HepG2 (cell line): Measurements from ENCODE around the gene AASDHPPT. TPM values are rescaled to one million over a fixed set of nuclear protein-coding genes. Genes with fewer than 3 reads are reported as not detected.
A peak's percentile ranks its signal among the peaks of the same experiment; 100 is the strongest.

Experiments
- ADNP ChIP-seq: sonication (generic); formaldehyde crosslinking; IDR thresholded peaks from 2 replicates; pipeline ENCODE4 v1.4.0; 2020; ENCODE audit warnings: missing genetic modification reagents
- BCL3 ChIP-seq: sonication (generic); formaldehyde crosslinking; IDR thresholded peaks from 2 replicates; pipeline ENCODE4 v1.5.1; 2020; ENCODE audit warnings: mild to moderate bottlenecking, missing genetic modification reagents, moderate library complexity
- EP300 ChIP-seq, 3 experiments: sonication (generic) in 1 of 3; formaldehyde crosslinking in 1 of 3; IDR thresholded peaks; 2 replicates each; pipeline versions ENCODE4 v1.5.1 to v1.6.1; 2011 to 2020; ENCODE audit warnings: low read depth in 2 of 3, low read length in 2 of 3, borderline replicate concordance in 1 of 3, improper control_type of control experiment in 1 of 3, mild to moderate bottlenecking in 1 of 3, missing genetic modification reagents in 1 of 3, moderate library complexity in 1 of 3
- HNRNPH1 ChIP-seq: fragments of 200-400 bp; formaldehyde crosslinking; optimal IDR thresholded peaks from 2 replicates; pipeline ENCODE3; 2017; ENCODE audit warnings: mild to moderate bottlenecking, low read depth, low read length
- JUN ChIP-seq: sonication (generic); formaldehyde crosslinking; IDR thresholded peaks from 2 replicates; pipeline ENCODE4 v1.4.0; 2020; ENCODE audit warnings: mild to moderate bottlenecking, missing genetic modification reagents
- JUND ChIP-seq: sonication (generic); formaldehyde crosslinking; IDR thresholded peaks from 2 replicates; pipeline ENCODE4 v1.8.0; 2022; ENCODE audit warnings: mild to moderate bottlenecking, missing genetic modification reagents
- KLF6 ChIP-seq: IDR thresholded peaks from 2 replicates; pipeline ENCODE4 v1.8.0; 2016; ENCODE audit warnings: missing biosample characterization, missing genetic modification reagents
- MTERF4 ChIP-seq: sonication (generic); formaldehyde crosslinking; IDR thresholded peaks from 2 replicates; pipeline ENCODE4 v1.8.0; 2023; ENCODE audit warnings: mild to moderate bottlenecking, missing genetic modification reagents
- SIX4 ChIP-seq: sonication (generic); formaldehyde crosslinking; IDR thresholded peaks from 2 replicates; pipeline ENCODE4 v1.4.0; 2020; ENCODE audit warnings: missing genetic modification reagents
- TFAP4 ChIP-seq: sonication (generic); IDR thresholded peaks from 2 replicates; pipeline ENCODE4 v1.6.1; 2016; ENCODE audit warnings: low read depth, borderline replicate concordance
- XRCC5 ChIP-seq: fragments of 200-400 bp; formaldehyde crosslinking; optimal IDR thresholded peaks from 2 replicates; pipeline ENCODE3; 2017; ENCODE audit warnings: mild to moderate bottlenecking, low read length
- ZNF280D ChIP-seq: sonication (generic); formaldehyde crosslinking; IDR thresholded peaks from 2 replicates; pipeline ENCODE4 v1.5.1; 2020; ENCODE audit warnings: mild to moderate bottlenecking, missing genetic modification reagents
- ZNF331 ChIP-seq: sonication (generic); formaldehyde crosslinking; IDR thresholded peaks from 2 replicates; pipeline ENCODE4 v1.4.0; 2020; ENCODE audit warnings: missing genetic modification reagents
- ZNF549 ChIP-seq: sonication (generic); formaldehyde crosslinking; IDR thresholded peaks from 2 replicates; pipeline ENCODE4 v1.5.0; 2020; ENCODE audit warnings: missing genetic modification reagents
- ZNF557 ChIP-seq: sonication (generic); formaldehyde crosslinking; IDR thresholded peaks from 2 replicates; pipeline ENCODE4 v1.4.0; 2020; ENCODE audit warnings: missing genetic modification reagents
- ZNF678 ChIP-seq: sonication (generic); formaldehyde crosslinking; IDR thresholded peaks from 2 replicates; pipeline ENCODE4 v1.4.0; 2020; ENCODE audit warnings: mild to moderate bottlenecking, missing genetic modification reagents
- ZNF687 ChIP-seq: sonication (generic); formaldehyde crosslinking; IDR thresholded peaks from 2 replicates; pipeline ENCODE4 v1.5.1; 2020; ENCODE audit warnings: mild to moderate bottlenecking, missing genetic modification reagents, moderate library complexity
- ZSCAN21 ChIP-seq: sonication (generic); formaldehyde crosslinking; IDR thresholded peaks from 2 replicates; pipeline ENCODE4 v1.8.0; 2022; ENCODE audit warnings: mild to moderate bottlenecking, missing genetic modification reagents, moderate library complexity, borderline replicate concordance
- polyA plus RNA-seq, 8 experiments: library from polyadenylated mRNA; depleted of rRNA in 3 of 8; stranded (reverse) in 7 of 8; unstranded in 1 of 8; fragments of >200 nt; fragmentation: Illumina TruSeq in 4 of 8; extraction: Trizol in 4 of 8; gene quantifications; 2 replicates each; pipeline versions ENCODE4 v1.2.1 to v1.2.3, GENCODE V29; 2011 to 2016; ENCODE audit warnings: low read depth in 4 of 8, missing spikeins in 1 of 8, mixed read lengths in 1 of 8; ENCODE audit not compliant: insufficient read depth in 1 of 8
- total RNA-seq, 5 experiments: library from RNA; depleted of rRNA; stranded (reverse); fragments of >200 nt; fragmentation: Illumina TruSeq; extraction: Trizol; gene quantifications; 2 replicates each; pipeline ENCODE4 v1.2.3, GENCODE V29; 2016; ENCODE audit warnings: low read depth in 1 of 5

Gene AASDHPPT
- total and polyA plus RNA-seq, 2 of the 13 experiments (the other 11 are each of a cell fraction or from before 2014, with no cell fraction given): 20.2 to 43.7 TPM

- TF ChIP-seq KLF6 (CRISPR knock-in tag) (peak; percentile 20; the same call in 1 of the 2 replicates), SIX4 (CRISPR knock-in tag) (0 out of 2 replicates have a peak, but pooled peaks have one; percentile 33), JUN (0 out of 2 replicates have a peak, but pooled peaks have one; percentile 24), MTERF4 (peak; percentile 58), ZNF678 (CRISPR knock-in tag) (0 out of 2 replicates have a peak, but pooled peaks have one; percentile 12), ZNF280D (CRISPR knock-in tag) (0 out of 2 replicates have a peak, but pooled peaks have one; percentile 44), ZSCAN21 (CRISPR knock-in tag) (peak; percentile 84; the same call in 1 of the 2 replicates), JUND (CRISPR knock-in tag) (peak; percentile 45; the same call in 1 of the 2 replicates), ZNF687 (CRISPR knock-in tag) (peak; percentile 47), ZNF331 (CRISPR knock-in tag) (peak; percentile 9; the same call in 1 of the 2 replicates), HNRNPH1 (peak; percentile 85), TFAP4 (peak; percentile 80; the same call in 1 of the 2 replicates), EP300 (IDR thresholded peaks at IDR 0.05; ENCODE audit: low read depth in 2 of 2, low read length in 2 of 2) (no peak), EP300 (CRISPR knock-in tag; IDR thresholded peaks at IDR 0.05; ENCODE audit: borderline replicate concordance) (peak; percentile 13; the same call in 1 of the 2 replicates), ZNF549 (CRISPR knock-in tag) (no peak), BCL3 (0 out of 2 replicates have a peak, but pooled peaks have one; percentile 40), ZNF557 (no peak), XRCC5 (peak; percentile 94), ADNP (CRISPR knock-in tag) (peak; percentile 55; the same call in 1 of the 2 replicates)
Measured at GRCh38 chr11:106076919-106077608, 398 bp upstream of the AASDHPPT start, which contains the start of gene KBTBD3 (continued).
